GM18951 (cell line): Measurements from ENCODE around the gene THY1.
"Not testable (repeated sequence)": the region's sequence is repeated elsewhere in the genome, so short reads cannot be mapped to it uniquely, and the experiment has no call there.

Experiments
- POLR2A ChIP-seq: IDR thresholded peaks from 4 replicates; pipeline ENCODE4 v1.6.1; 2011; ENCODE audit warnings: mild to moderate bottlenecking; ENCODE audit not compliant: insufficient read length, insufficient read depth; ENCODE audit errors: extremely low read depth
- in situ Hi-C: fragments of 300-500 bp; cut with MboI; formaldehyde crosslinking; loops from one replicate; pipeline ENCODE4 v1.12.0; 2022; ENCODE audit warnings: low sequenced_read_pairs, mixed read lengths, inconsistent platforms; ENCODE audit not compliant: unreplicated experiment

Gene THY1

DNA sequence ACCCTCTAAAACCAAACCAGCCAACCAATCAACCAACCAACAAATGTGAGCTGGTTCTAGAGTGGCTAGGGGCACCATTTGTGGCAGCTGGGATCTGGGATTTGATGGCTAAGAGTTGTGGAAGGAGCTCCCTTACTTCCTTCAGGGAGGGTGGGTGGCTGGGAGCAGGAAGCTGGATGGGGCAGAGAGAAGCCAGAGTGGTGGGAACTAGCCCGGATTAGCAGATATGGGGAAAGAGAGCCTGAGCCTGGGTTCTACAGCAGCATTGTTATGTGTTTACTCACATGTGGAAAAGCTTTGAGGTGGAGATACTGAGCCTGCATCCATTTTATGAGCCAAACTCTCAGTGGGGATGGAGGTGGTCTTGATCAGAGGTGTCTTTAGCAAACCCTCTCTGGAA lies 30.9 kb upstream of the THY1 start:
- in situ Hi-C loops = no loop called here
- TF ChIP-seq POLR2A = no peak

DNA sequence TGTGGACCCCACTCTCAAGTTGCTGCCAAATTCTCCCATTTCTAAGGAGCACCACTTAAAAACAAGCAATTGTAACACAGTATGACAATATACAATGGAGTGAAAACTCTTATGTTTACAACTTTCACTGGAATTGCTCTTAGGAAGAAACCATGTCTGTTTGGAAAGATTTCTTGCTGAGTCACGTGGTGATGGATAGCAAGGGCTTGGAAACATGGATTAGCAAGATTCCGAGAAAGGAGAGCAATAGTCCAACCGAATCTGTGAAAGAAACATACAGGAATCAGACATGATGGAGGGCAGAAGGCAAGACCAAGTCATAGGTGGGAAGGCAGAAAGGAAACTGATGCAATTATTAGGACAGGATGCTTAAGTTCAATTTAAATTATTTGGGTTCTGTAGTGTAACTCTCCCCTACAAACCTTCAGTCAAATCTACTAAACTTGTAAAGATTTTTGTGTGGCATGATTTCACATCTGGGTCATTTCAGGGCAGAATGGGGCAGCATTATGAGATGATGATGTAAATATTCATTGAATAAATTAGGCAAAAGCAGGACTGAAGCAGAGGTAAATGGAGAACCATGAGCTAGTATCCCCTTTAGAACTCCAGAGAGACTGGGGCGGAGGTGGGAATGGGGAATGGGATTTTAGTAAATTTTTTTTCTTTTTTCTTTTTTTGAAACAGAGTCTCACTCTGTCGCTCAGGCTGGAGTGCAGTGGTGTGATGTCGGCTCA lies 27.8 kb upstream of the THY1 start:
- in situ Hi-C loops = no loop called here

DNA sequence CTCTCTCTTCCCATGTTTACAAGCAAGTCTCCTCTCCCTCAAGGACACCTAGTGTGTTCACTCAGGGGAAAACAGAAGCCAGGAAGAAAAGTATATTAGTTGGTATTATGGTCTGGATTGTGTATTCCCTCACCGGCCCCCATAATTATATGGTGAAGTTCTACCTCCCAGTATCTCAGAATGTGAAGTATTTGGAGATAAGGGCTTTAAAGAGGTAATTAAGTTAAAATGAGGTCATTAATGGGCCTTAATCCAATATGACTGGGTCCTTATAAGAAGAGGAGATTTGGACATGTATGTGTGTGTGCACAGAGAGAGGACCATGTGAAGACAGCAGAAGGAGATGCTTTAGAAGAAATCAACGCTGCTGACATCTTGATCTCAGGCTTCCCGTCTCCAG lies 26.5 kb upstream of the THY1 start:
- in situ Hi-C loops = no loop called here
- no peak for TF ChIP-seq POLR2A

More for the DNA sequence above, 27.8 kb upstream of the THY1 start:
- TF ChIP-seq POLR2A = no peak

- no peak for TF ChIP-seq POLR2A
- in situ Hi-C loops = no loop called here
Measured at GRCh38 chr11:119448380-119448779, 25.4 kb upstream of the THY1 start.

- TF ChIP-seq POLR2A = no peak
- in situ Hi-C loops = no loop called here
Measured at GRCh38 chr11:119447664-119448242, 24.8 kb upstream of the THY1 start.

DNA sequence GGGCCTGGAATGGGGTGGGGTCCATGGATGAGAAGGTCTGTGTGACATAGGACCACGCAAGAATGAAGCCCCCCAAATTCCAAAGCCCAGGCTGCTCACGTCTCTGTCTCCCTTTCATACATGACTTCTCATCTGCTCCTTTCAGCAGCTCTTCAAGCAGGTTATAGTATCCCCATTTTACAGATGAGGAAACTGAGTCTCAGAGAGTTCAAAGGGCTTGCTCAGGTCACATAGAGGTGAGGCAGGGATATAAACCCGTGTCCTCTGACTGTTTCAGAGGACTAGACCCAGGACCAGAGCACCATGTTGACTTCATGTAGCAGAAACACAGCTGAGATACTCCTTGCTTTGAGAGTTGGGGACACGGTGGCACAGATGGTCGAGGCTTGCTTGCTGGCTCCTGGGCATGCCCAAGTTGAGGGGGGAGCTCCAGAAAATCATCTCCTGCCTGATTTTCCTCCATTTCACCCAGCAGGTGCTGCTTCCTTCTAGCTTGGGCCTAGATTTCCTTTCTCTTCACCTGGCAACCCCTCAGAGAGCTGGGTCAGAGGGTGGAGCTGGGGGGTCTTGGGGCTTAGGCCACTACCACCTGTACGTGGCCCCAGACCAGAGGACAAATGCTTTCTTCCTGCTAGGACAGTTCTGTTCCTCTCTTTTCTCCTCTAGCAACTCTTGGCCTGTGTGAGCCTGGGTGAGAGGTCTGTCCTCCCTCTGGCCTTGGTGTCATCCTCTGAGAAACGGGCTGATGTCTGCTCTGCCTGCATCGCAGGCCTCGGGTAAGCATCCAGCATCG lies 24.1 kb upstream of the THY1 start:
- in situ Hi-C loops = no loop called here

DNA sequence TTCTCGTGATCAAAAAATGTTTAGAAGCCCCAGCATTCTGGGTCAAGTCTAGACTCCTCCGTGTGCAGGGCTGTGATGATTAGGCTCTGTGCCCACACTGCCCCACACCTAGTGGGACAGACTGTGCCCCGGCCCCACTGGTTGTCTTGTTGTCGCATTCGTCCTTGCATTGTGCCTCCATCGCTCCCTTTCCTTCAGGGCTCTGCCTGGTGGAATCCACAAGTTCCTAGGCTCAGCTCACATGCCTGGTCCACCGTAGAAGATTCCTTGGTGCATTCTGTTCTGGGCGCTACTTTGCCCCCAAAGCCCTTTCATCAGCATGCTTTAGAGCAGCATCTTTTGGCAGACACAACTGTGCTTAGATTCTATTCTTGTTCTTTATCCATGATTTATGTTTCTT lies 23.5 kb upstream of the THY1 start:
- in situ Hi-C loops = no loop called here
- TF ChIP-seq POLR2A = no peak

More for the DNA sequence above, 24.1 kb upstream of the THY1 start:
- no peak for TF ChIP-seq POLR2A

- in situ Hi-C loops = no loop called here
- TF ChIP-seq POLR2A = no peak
Measured at GRCh38 chr11:119445850-119446249, 22.9 kb upstream of the THY1 start.

DNA sequence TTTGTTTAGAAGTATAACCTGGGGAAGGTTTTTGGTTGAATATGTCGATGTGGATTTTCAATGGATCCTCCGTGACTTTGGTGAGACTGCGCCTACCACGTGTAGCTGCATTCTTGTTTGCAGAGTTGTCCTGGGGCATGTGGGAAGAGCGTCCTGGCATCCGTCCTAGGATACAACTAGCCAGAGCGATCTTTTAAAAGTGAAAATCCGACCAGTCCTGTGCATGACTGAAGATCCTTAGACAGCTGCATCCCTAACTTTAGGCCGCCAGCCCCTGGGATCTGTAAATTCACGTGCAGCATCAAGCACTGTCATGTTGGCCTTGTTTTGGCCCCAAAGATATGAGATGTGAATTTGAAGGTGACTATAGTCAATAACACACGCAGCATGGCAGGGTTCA lies 22.4 kb upstream of the THY1 start:
- TF ChIP-seq POLR2A = no peak
- in situ Hi-C loops = no loop called here

DNA sequence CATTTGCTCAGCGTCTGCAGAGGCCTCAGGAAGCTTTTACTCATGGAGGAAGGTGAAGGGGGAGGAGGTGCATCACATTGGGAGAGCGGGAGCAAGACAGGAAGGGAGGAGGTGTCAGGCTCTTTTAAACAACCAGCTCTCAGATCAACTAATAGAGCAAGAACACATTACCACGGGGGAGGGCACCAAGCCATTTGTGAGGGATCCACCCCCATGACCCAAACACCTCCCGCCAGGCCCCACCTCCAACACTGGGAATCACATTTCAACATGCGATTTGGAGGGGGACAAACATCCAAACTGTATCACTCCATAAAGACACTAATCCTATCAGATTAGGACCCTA lies 18.9 kb upstream of the THY1 start:
- no peak for TF ChIP-seq POLR2A
- in situ Hi-C loops = no loop called here

- TF ChIP-seq POLR2A = no peak
- in situ Hi-C loops = no loop called here
Measured at GRCh38 chr11:119438599-119438998, 15.6 kb upstream of the THY1 start.

DNA sequence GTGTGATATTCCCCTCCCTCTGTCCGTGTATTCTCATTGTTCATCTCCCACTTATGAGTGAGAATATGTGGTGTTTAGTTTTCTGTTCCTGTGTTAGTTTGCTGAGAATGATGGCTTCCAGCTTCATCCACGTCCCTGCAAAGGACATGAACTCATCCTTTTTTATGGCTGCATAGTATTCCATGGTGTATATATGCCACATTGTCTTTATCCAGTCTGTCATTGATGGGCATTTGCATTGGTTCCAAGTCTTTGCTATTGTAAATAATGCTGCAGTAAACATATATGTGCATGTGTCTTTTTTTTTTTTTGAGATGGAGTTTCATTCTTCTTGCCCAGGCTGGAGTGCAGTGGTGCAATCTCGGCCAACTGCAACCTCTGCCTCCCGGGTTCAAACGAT lies 14.5 kb upstream of the THY1 start:
- in situ Hi-C loops = not testable (repeated sequence)

- in situ Hi-C loops = no loop called here
- no peak for TF ChIP-seq POLR2A
Measured at GRCh38 chr11:119436711-119437110, 13.7 kb upstream of the THY1 start.

DNA sequence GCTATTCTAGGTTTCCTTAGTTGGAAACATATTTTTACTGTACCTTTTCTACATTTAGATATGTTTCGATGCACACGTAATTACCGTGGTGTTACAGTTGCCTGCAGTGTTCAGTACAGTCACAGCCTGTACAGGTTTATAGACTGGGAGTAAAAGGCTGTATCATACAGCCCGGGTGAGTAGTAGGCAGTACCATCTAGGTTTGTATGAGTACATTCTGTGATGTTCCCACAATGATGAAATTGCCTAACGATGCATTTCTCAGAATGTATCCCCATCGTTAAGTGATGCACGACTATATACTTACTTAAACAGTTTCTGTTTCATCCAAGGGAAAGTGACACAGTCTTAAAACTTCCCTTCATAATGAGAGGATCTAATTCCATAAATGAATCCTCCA lies 13.1 kb upstream of the THY1 start:
- no peak for TF ChIP-seq POLR2A
- in situ Hi-C loops = no loop called here

DNA sequence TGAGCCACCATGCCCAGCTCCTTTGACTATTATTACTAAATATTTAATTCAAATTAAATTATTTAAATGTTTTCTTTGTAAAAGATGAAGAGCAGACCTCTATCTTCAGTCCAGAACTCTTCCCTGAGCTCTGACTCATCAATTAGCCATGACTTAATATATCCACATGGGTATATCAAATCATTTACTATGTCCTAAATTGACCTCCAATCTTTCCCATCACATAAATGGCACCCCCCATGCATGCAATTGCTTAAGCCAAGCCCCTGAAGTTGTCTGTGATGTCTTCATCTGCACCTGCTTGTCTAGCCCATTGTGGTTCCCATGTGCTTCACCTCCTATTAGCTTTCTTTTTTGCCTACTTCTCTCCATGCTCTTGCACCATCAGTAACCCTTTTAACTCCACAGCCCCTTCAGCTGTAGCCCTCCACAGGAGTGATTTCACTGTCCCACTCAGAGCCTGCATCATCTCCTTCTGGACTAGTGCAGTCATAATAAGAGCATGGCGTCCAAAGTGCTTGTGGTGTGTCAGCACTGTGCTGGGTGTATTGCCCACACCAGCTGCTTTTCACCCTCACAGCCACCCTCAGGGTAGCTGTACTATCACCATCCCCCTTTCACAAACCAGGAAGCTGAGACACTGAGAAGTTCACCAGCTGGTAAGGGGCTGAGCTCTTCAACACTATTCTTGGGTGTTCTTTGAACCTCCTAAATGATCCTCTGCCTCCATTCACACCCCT lies 11.8 kb upstream of the THY1 start:
- no peak for TF ChIP-seq POLR2A
- in situ Hi-C loops = no loop called here
